Ovary (tissue), 9 donors: ENCODE measurements around the gene CEND1. TPM values are rescaled to one million over a fixed set of nuclear protein-coding genes. Genes with fewer than 3 reads are reported as not detected.

Source experiments
- DNase-seq, 5 donors: peaks; one replicate each; pipeline ENCODE4 v3.0.0-alpha.2; 2019 to 2020
- H3K27ac ChIP-seq, 2 donors: fragments of 200-600 bp; one replicate each; pipeline versions ENCODE4 v1.5.1 to v1.8.0; 2019 to 2022
- H3K27me3 ChIP-seq: fragments of 200-600 bp; one replicate; pipeline ENCODE4 v1.8.0; 2022
- H3K36me3 ChIP-seq: fragments of 200-600 bp; sonication (generic); one replicate; pipeline ENCODE4 v1.5.1; 2019
- H3K4me1 ChIP-seq: one replicate; pipeline ENCODE4 v1.8.1; 2013; ENCODE audit warnings: mild to moderate bottlenecking, moderate library complexity; ENCODE audit not compliant: insufficient read depth
- H3K4me3 ChIP-seq: fragments of 200-600 bp; sonication (generic); one replicate; pipeline ENCODE4 v1.5.1; 2017
- H3K9me3 ChIP-seq, 2 donors: fragments of 200-600 bp in 1 of 2; sonication (generic) in 1 of 2; one replicate each; pipeline versions ENCODE4 v1.5.1 to v1.8.1; 2013 to 2019; ENCODE audit warnings: mild to moderate bottlenecking in 1 of 2, moderate library complexity in 1 of 2
- EP300 ChIP-seq: sonication (generic); formaldehyde crosslinking; IDR thresholded peaks from one replicate; pipeline ENCODE4 v1.6.1; 2017; ENCODE audit warnings: antibody characterized with exemption
- POLR2A ChIP-seq: fragments of 450-650 bp; IDR thresholded peaks from one replicate; pipeline ENCODE4 v1.6.1; 2017; ENCODE audit warnings: antibody characterized with exemption, mild to moderate bottlenecking, moderate library complexity
- WGBS, 3 donors: extraction: QIAGEN DNeasy Blood & Tissue Kit in 1 of 3; methylation state at CpG; one replicate each; pipeline versions ENCODE4 v1.1.5 to v1.1.7; 2013 to 2017; 5-methylcytosine and 5-hydroxymethylcytosine counted together
- intact Hi-C, 4 donors: fragments of 100-400 bp; cut with DNase I; formaldehyde crosslinking; loops; one replicate each; pipeline versions ENCODE4 v1.11.0 to v1.15.1; 2022 to 2023
- polyA plus RNA-seq, 2 donors: library from polyadenylated mRNA; stranded (reverse); fragments of 200-250 nt in 1 of 2; fragments of 350-450 nt in 1 of 2; fragmentation: Illumina TruSeq in 1 of 2; extraction: RNeasy Lipid Tissue Mini Kit (QIAGEN cat#74804) in 1 of 2; gene quantifications; one replicate each; pipeline ENCODE4 v1.2.3, GENCODE V29; 2013 to 2014
- total RNA-seq, 7 donors: library from RNA; depleted of rRNA in 2 of 7; stranded (reverse); fragments of >200 nt in 2 of 7; fragmentation: NEBNext Ultra II Directional in 3 of 7; extraction: Animal tissue kit (Norgen Biotek cat#: 25700) in 3 of 7; gene quantifications; one replicate each; pipeline versions ENCODE4 v1.1.0 to v1.2.4, GENCODE V29; 2016 to 2023
- TF ChIP-seq, protein P1 (sequence below), 3 donors: fragments of 450-650 bp in 2 of 3; fragments of 200-600 bp in 1 of 3; IDR thresholded peaks; one replicate each; pipeline versions ENCODE4 v1.5.1 to v1.8.0; 2016 to 2022; ENCODE audit warnings: antibody characterized with exemption in 3 of 3, mild to moderate bottlenecking in 1 of 3
- donor health status: DM: no; HTN: no; CAD: no; lungs with moderate emphysema.
- donor health status: DM: no; HTN: no; CAD: no.
- donor health status: Bipolar disorder and iron deficiency.
- donor health status: DM: yes; HTN: yes; CAD: no.
- donor health status: DM: no; HTN: no; CAD: no.
- donor health status: DM: yes; HTN: yes; CAD: no.

CEND1 gene
- total and polyA plus RNA-seq, 9 donors: 0.07 to 0.15 TPM; not detected in 7

GRCh38 chr11:837189-837989, 47.5 kb upstream of the CEND1 start:
- 79 to 85% (median 84%) methylated on average over 22 of the region's 22 CpGs for WGBS, 3 donors
- intact Hi-C loops: no loop called here
- no peak overlapping the region for H3K27ac ChIP-seq
- TF ChIP-seq EP300 (no peak), POLR2A (no peak)
- TF ChIP-seq, protein P1, sequence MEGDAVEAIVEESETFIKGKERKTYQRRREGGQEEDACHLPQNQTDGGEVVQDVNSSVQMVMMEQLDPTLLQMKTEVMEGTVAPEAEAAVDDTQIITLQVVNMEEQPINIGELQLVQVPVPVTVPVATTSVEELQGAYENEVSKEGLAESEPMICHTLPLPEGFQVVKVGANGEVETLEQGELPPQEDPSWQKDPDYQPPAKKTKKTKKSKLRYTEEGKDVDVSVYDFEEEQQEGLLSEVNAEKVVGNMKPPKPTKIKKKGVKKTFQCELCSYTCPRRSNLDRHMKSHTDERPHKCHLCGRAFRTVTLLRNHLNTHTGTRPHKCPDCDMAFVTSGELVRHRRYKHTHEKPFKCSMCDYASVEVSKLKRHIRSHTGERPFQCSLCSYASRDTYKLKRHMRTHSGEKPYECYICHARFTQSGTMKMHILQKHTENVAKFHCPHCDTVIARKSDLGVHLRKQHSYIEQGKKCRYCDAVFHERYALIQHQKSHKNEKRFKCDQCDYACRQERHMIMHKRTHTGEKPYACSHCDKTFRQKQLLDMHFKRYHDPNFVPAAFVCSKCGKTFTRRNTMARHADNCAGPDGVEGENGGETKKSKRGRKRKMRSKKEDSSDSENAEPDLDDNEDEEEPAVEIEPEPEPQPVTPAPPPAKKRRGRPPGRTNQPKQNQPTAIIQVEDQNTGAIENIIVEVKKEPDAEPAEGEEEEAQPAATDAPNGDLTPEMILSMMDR (IDR thresholded peaks at IDR 0.05): no peak
- H3K4me3 ChIP-seq: no peak overlapping the region
- H3K9me3 ChIP-seq: no peaks in the 10 kb centered on the region
- no peaks in the 10 kb centered on the region for H3K36me3 ChIP-seq
- H3K27me3 ChIP-seq: no peaks in the 10 kb centered on the region
- DNase-seq: no peak
- peaks cover 20% of the 10 kb centered on the region for H3K4me1 ChIP-seq

DNA sequence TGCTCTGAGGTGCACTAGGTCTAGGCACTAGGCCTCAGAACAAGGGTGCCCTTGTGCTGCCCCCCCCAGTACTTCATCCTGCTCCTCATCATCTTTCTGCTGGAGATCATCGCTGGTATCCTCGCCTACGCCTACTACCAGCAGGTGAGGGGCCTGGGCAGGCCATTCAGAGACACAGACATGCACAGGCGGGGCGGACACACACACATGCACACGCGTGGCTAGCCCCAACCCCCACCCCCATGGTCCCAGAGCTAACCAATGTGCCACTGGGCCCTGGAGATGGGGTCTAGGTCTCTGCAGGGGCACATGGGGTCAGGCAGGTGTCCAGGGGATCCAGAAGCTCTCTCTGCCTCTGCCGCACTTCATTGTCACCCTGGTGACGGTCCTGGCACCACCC, 46.8 kb upstream of the CEND1 start:
- no peak for TF ChIP-seq POLR2A
- TF ChIP-seq, protein P1 (IDR thresholded peaks at IDR 0.05): no peak
- no peak for TF ChIP-seq EP300
- 76 to 92% (median 82%) methylated on average over 8 to 9 of the region's 9 CpGs for WGBS, 3 donors
- H3K27ac ChIP-seq: no peak overlapping the region
- H3K4me3 ChIP-seq: no peak overlapping the region
- no peaks in the 10 kb centered on the region for H3K27me3 ChIP-seq
- H3K9me3 ChIP-seq: no peaks in the 10 kb centered on the region
- no peaks in the 10 kb centered on the region for H3K36me3 ChIP-seq
- H3K4me1 ChIP-seq: peaks cover 23% of the 10 kb centered on the region
- DNase-seq: no peak
- intact Hi-C loops: no loop called here

DNA sequence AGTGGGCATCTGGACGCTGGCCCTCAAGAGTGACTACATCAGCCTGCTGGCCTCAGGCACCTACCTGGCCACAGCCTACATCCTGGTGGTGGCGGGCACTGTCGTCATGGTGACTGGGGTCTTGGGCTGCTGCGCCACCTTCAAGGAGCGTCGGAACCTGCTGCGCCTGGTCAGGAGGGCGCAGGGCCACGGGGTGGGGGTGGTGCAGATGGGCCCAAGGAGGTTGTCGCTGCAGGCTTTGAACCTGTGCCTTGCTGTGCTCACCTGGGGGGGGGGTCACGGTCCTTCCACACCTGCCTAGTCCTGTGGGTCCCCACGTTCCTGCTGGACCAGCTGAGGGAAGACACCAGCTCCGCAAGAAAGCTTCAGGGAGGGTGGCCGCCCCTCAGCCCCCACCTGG, 46.4 kb upstream of the CEND1 start:
- DNase-seq: no peak
- H3K4me1 ChIP-seq: peaks cover 21% of the 10 kb centered on the region

GRCh38 chr11:834371-835316, 44.8 kb upstream of the CEND1 start:
- WGBS, 3 donors: 42 to 51% (median 51%) methylated on average over 31 of the region's 31 CpGs
- intact Hi-C loops: no loop called here
- DNase-seq: peak in 1 of 5 donors; percentile 60
- TF ChIP-seq EP300: no peak
- Histone ChIP-seq H3K9me3 (no peaks in the 10 kb centered on the region), H3K4me3 (peak overlapping the region; percentile 13), H3K27me3 (no peaks in the 10 kb centered on the region), H3K36me3 (no peaks in the 10 kb centered on the region), H3K27ac (peak overlapping the region; percentile 52), H3K4me1 (peaks cover 21% of the 10 kb centered on the region)

More for the DNA sequence above, 46.4 kb upstream of the CEND1 start:
- 88 to 93% (median 89%) methylated on average over 5 to 14 of the region's 14 CpGs for WGBS, 3 donors
- TF ChIP-seq, protein P1 (IDR thresholded peaks at IDR 0.05): no peak
- TF ChIP-seq EP300: no peak
- TF ChIP-seq POLR2A: no peak
- intact Hi-C loops: no loop called here
- no peaks in the 10 kb centered on the region for H3K27me3 ChIP-seq
- H3K27ac ChIP-seq: no peak overlapping the region
- no peak overlapping the region for H3K4me3 ChIP-seq
- H3K9me3 ChIP-seq: no peaks in the 10 kb centered on the region
- no peaks in the 10 kb centered on the region for H3K36me3 ChIP-seq
